ENCODE data around the gene CFAP299.

DNA sequence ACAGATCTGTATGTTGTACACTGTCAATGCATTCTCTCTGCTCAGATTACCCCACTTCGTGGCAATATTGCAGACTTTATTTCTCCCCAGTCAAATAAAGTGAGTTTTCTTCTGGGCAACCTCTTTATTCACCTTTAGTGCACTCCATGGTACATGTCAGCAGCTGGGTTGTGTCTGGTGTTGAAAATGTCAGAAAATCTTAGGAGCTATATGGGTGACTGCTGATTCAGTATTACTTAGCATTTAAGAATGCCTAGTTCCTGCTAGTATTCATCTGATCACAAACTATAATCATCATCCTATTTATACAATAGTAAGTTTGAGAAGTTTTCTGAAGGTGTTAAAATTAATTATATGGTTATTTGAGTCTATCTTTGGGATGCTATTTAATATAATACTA lies 112.5 kb downstream of the CFAP299 start:
- no peak for TF ChIP-seq YY1 (IDR thresholded peaks at IDR 0.05; ENCODE audit: insufficient read depth, insufficient read length)
- no peak for TF ChIP-seq ZNF274 (IDR thresholded peaks at IDR 0.05; ENCODE audit: low read depth, low read length)
